DND-41 (cell line): ENCODE measurements around the gene PLS3.

Experiments
- ATAC-seq: fragments of 200-7000 bp; cut with Tn5 transposase; 3 replicates; pipeline ENCODE4 v1.9.1; 2021; ENCODE audit warnings: low read depth; ENCODE audit not compliant: insufficient read depth
- DNase-seq: peaks from one replicate; pipeline ENCODE4 v3.0.0-alpha.2; 2020
- H2AFZ ChIP-seq: 2 replicates; pipeline ENCODE4 v1.6.0; 2012; ENCODE audit warnings: low read depth, low read length
- H3K27ac ChIP-seq: 2 replicates; pipeline ENCODE4 v1.5.1; 2012; ENCODE audit warnings: low read length, inconsistent platforms
- H3K27me3 ChIP-seq: fragments of 200-600 bp; sonication (generic); 2 replicates; pipeline ENCODE4 v1.6.0; 2012; ENCODE audit warnings: low read length, mild to moderate bottlenecking, inconsistent platforms; ENCODE audit not compliant: insufficient read depth, poor library complexity
- H3K36me3 ChIP-seq: 2 replicates; pipeline ENCODE4 v1.5.1; 2012; ENCODE audit warnings: low read length, inconsistent platforms; ENCODE audit not compliant: insufficient read depth
- H3K4me1 ChIP-seq: 2 replicates; pipeline ENCODE4 v1.5.1; 2012; ENCODE audit warnings: mild to moderate bottlenecking, low read length; ENCODE audit not compliant: insufficient read depth
- H3K4me2 ChIP-seq: 2 replicates; pipeline ENCODE4 v1.6.0; 2012; ENCODE audit warnings: mild to moderate bottlenecking, moderate library complexity, low read length, inconsistent platforms; ENCODE audit not compliant: insufficient read depth
- H3K4me3 ChIP-seq, 2 experiments: fragments of 200-600 bp in 1 of 2; shearing (Covaris generic) in 1 of 2; 2 replicates each; pipeline ENCODE4 v1.5.1; 2012 to 2016; ENCODE audit warnings: inconsistent platforms in 2 of 2, low read length in 2 of 2, mild to moderate bottlenecking in 2 of 2, low read depth in 1 of 2, moderate library complexity in 1 of 2
- H3K79me2 ChIP-seq: 2 replicates; pipeline ENCODE4 v1.6.0; 2012; ENCODE audit warnings: low read length, inconsistent platforms; ENCODE audit not compliant: insufficient read depth
- H3K9ac ChIP-seq: 2 replicates; pipeline ENCODE4 v1.6.0; 2012; ENCODE audit warnings: low read depth, mild to moderate bottlenecking, inconsistent platforms, low read length, moderate library complexity
- H3K9me3 ChIP-seq: 2 replicates; pipeline ENCODE4 v1.5.1; 2012; ENCODE audit warnings: low read length, moderate library complexity, mild to moderate bottlenecking, inconsistent platforms; ENCODE audit not compliant: insufficient read depth, severe bottlenecking
- H4K20me1 ChIP-seq: 2 replicates; pipeline ENCODE4 v1.6.0; 2012; ENCODE audit warnings: low read length; ENCODE audit not compliant: insufficient read depth
- EZH2 ChIP-seq: IDR thresholded peaks from 3 replicates; pipeline ENCODE4 v1.6.1; 2012; ENCODE audit warnings: borderline replicate concordance, low read depth, mild to moderate bottlenecking, moderate library complexity, low read length, inconsistent platforms; ENCODE audit not compliant: severe bottlenecking
- TF ChIP-seq, protein P1 (sequence below): IDR thresholded peaks from 2 replicates; pipeline ENCODE4 v1.5.1; 2012; ENCODE audit warnings: borderline replicate concordance, low read length, moderate library complexity, mild to moderate bottlenecking; ENCODE audit not compliant: poor library complexity, severe bottlenecking; ENCODE audit errors: extremely low read depth

PLS3 gene

DNA sequence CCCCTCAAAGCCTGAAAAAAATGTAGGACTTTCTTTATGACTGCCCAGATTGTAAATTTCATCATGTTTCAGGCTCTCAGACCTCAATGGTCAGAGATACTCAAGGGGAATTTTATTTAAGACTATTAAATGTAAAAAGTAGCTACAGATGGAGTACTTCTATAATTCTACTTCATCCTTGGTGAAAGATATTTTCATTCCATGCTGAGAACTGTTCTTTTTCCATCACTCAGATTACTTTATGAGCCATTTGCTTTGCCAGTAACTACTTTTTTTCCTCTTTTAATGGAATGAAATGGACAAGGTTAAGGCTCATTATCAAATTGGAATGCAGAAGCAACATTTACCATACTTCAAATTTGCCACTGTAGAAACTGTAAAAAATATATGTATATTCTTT lies 38.0 kb upstream of the PLS3 start:
- Histone ChIP-seq H3K4me2 (no peak overlapping the region), H3K9me3 (no peaks in the 10 kb centered on the region), H3K9ac (no peak overlapping the region), H3K79me2 (no peaks in the 10 kb centered on the region), H3K27ac (no peak overlapping the region), H3K4me1 (no peaks in the 10 kb centered on the region), H3K27me3 (no peaks in the 10 kb centered on the region), H4K20me1 (no peaks in the 10 kb centered on the region), H3K4me3 (no peak overlapping the region), H3K36me3 (no peaks in the 10 kb centered on the region), H2AFZ (no peak overlapping the region)
- TF ChIP-seq EZH2, result no peak
- TF ChIP-seq, protein P1, sequence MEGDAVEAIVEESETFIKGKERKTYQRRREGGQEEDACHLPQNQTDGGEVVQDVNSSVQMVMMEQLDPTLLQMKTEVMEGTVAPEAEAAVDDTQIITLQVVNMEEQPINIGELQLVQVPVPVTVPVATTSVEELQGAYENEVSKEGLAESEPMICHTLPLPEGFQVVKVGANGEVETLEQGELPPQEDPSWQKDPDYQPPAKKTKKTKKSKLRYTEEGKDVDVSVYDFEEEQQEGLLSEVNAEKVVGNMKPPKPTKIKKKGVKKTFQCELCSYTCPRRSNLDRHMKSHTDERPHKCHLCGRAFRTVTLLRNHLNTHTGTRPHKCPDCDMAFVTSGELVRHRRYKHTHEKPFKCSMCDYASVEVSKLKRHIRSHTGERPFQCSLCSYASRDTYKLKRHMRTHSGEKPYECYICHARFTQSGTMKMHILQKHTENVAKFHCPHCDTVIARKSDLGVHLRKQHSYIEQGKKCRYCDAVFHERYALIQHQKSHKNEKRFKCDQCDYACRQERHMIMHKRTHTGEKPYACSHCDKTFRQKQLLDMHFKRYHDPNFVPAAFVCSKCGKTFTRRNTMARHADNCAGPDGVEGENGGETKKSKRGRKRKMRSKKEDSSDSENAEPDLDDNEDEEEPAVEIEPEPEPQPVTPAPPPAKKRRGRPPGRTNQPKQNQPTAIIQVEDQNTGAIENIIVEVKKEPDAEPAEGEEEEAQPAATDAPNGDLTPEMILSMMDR, result no peak
- ATAC-seq (no peak), DNase-seq (no peak)

DNA sequence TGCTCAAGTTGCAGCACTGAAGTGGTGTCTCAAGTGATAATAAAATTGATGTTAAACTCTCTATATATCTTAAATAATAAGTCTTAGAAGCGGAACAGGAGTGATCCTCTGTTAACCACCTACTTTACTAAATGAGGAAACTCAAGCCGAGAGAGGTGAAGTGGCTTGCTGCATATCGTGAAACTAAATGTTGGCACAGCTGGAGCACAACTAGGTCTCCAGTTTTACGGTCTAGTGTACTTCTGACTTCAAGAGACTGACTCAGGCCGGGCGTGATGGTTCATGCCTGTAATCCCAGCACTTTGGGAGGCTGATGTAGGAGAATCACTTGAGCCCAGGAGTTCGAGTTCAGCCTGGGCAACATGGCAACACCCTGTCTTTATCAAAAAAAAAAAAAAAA lies 35.5 kb upstream of the PLS3 start:
- H3K9ac ChIP-seq, result no peak overlapping the region
- DNase-seq (no peak), ATAC-seq (no peak)
- no peak overlapping the region for H3K4me2 ChIP-seq
- H3K4me3 ChIP-seq, result no peak overlapping the region
- H3K36me3 ChIP-seq, result no peaks in the 10 kb centered on the region
- no peaks in the 10 kb centered on the region for H3K9me3 ChIP-seq
- H3K27ac ChIP-seq, result no peak overlapping the region
- no peak overlapping the region for H2AFZ ChIP-seq
- no peaks in the 10 kb centered on the region for H3K79me2 ChIP-seq
- H3K4me1 ChIP-seq, result no peaks in the 10 kb centered on the region
- no peak for TF ChIP-seq EZH2
- TF ChIP-seq, protein P1, result no peak
- H4K20me1 ChIP-seq, result no peaks in the 10 kb centered on the region
- no peaks in the 10 kb centered on the region for H3K27me3 ChIP-seq

DNA sequence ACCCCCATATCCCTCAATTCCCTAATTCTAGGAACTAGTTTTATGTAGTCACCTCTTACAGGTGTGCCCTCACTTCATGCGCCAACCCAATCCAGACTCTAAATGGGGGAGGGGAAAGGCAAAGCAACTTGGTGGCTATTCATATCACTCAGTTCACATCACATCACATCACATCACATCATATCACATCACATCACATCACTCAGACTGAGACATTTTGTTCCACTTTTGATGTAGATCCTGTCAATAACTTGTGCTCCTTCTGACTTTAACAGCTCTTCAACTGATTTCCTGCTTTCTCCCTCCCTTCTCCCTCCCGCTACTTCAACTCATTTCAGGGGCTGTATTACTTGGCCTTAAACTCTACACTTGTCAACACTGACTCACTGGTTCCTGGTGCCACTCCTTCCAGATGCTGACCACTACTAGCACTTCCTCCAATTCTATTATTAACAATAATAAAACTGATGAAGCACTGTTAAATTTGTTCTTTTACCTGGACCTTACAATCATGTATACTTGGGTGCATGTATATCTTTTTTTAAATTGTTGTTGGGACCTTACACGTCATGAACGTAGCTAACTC lies 29.1 kb upstream of the PLS3 start:
- no peak for TF ChIP-seq EZH2
- TF ChIP-seq, protein P1, result no peak
- Histone ChIP-seq H4K20me1 (no peaks in the 10 kb centered on the region), H3K4me2 (no peak overlapping the region), H3K27me3 (no peaks in the 10 kb centered on the region), H3K4me1 (no peaks in the 10 kb centered on the region), H2AFZ (no peak overlapping the region), H3K79me2 (no peaks in the 10 kb centered on the region), H3K27ac (no peak overlapping the region), H3K9me3 (no peaks in the 10 kb centered on the region), H3K4me3 (no peak overlapping the region), H3K36me3 (no peaks in the 10 kb centered on the region), H3K9ac (no peak overlapping the region)
- DNase-seq (no peak), ATAC-seq (no peak)

DNA sequence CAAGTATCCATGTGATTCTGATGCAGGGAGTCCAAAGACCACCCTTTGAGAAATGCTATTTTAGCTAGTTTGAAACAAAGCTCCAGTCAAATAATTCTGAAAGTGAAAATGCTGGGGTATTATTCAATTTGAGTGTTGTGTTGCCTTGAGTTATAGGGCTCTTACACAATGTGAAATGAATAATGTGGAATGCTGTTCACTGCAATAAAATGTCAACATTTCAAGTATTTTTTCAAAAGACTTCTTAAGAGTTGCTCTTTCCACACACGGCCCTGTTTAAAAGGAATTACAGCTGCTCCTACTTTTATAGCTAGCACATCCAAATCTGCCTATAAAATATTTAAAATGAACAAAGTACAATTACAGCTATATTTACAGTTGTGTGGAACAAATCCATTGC lies 27.5 kb upstream of the PLS3 start:
- no peaks in the 10 kb centered on the region for H3K79me2 ChIP-seq
- H3K36me3 ChIP-seq, result no peaks in the 10 kb centered on the region
- H2AFZ ChIP-seq, result no peak overlapping the region
- no peaks in the 10 kb centered on the region for H4K20me1 ChIP-seq
- ATAC-seq, result no peak
- no peak overlapping the region for H3K9ac ChIP-seq
- no peak for DNase-seq
- TF ChIP-seq, protein P1, result no peak
- TF ChIP-seq EZH2, result no peak
- no peak overlapping the region for H3K4me3 ChIP-seq
- H3K4me1 ChIP-seq, result no peaks in the 10 kb centered on the region
- H3K9me3 ChIP-seq, result no peaks in the 10 kb centered on the region
- no peak overlapping the region for H3K27ac ChIP-seq
- H3K4me2 ChIP-seq, result no peak overlapping the region
- H3K27me3 ChIP-seq, result no peaks in the 10 kb centered on the region
